Small intestine (tissue), 7 donors: ENCODE results near the gene BZW1. TPM values are rescaled to one million over a fixed set of nuclear protein-coding genes. Genes with fewer than 3 reads are reported as not detected.
A peak's percentile ranks its signal among the peaks of the same experiment; 100 is the strongest.

ENCODE experiments used
- DNase-seq, 2 donors: peaks; one replicate each; pipeline versions ENCODE4 v3.0.0 to v3.0.0-alpha.2; 2013
- FAIRE-seq: peaks from 2 replicates; lab custom pipeline; 2012; peaks lifted over from hg19 to GRCh38; lab: Jason Lieb, UNC
- H3K27ac ChIP-seq, 3 donors: one replicate each; pipeline ENCODE4 v1.5.1; 2013; ENCODE audit warnings: low read length in 2 of 3, mild to moderate bottlenecking in 2 of 3, control low read depth in 1 of 3, inconsistent platforms in 1 of 3, low read depth in 1 of 3, moderate library complexity in 1 of 3
- H3K27me3 ChIP-seq, 3 donors: one replicate each; pipeline ENCODE4 v1.6.1; 2013; ENCODE audit warnings: low read length in 3 of 3, inconsistent platforms in 1 of 3; ENCODE audit not compliant: control insufficient read depth in 3 of 3, insufficient read depth in 3 of 3
- H3K36me3 ChIP-seq, 3 donors: one replicate each; pipeline ENCODE4 v1.6.1; 2013; ENCODE audit warnings: low read length in 3 of 3, inconsistent platforms in 1 of 3, low read depth in 1 of 3, mild to moderate bottlenecking in 1 of 3, moderate library complexity in 1 of 3; ENCODE audit not compliant: control insufficient read depth in 3 of 3, insufficient read depth in 2 of 3
- H3K4me1 ChIP-seq, 3 donors: one replicate each; pipeline ENCODE4 v1.6.1; 2013; ENCODE audit warnings: low read length in 2 of 3, inconsistent platforms in 1 of 3, low read depth in 1 of 3, mild to moderate bottlenecking in 1 of 3, moderate library complexity in 1 of 3; ENCODE audit not compliant: control insufficient read depth in 3 of 3, insufficient read depth in 2 of 3
- H3K4me3 ChIP-seq, 3 donors: one replicate each; pipeline ENCODE4 v1.5.1; 2013; ENCODE audit warnings: low read length in 3 of 3, control low read depth in 1 of 3, inconsistent platforms in 1 of 3, low read depth in 1 of 3, mild to moderate bottlenecking in 1 of 3, moderate library complexity in 1 of 3
- H3K9me3 ChIP-seq, 2 donors: one replicate each; pipeline ENCODE4 v1.6.1; 2013; ENCODE audit warnings: low read depth in 1 of 2, low read length in 1 of 2; ENCODE audit not compliant: control insufficient read depth in 2 of 2, insufficient read depth in 1 of 2
- WGBS, 3 donors: extraction: QIAGEN DNeasy Blood & Tissue Kit; methylation state at CpG; one replicate each; pipeline ENCODE4 v1.1.7; 2013; 5-methylcytosine and 5-hydroxymethylcytosine counted together
- polyA plus RNA-seq, 4 donors: library from polyadenylated mRNA; stranded (reverse) in 3 of 4; unstranded in 1 of 4; fragments of 200-250 nt in 3 of 4; fragments of 120-200 nt in 1 of 4; gene quantifications; one replicate each; pipeline versions ENCODE4 v1.2.1 to v1.2.3, GENCODE V29; 2013
- donor health status: healthy with polysubstance abuse.
- donor health status: control.
- donor health status: control.
- donor health status: Bipolar disorder and iron deficiency.
- donor health status: healthy.

Gene BZW1
- polyA plus RNA-seq, 4 donors = 50.8 to 138 (median 73.8) TPM

DNA sequence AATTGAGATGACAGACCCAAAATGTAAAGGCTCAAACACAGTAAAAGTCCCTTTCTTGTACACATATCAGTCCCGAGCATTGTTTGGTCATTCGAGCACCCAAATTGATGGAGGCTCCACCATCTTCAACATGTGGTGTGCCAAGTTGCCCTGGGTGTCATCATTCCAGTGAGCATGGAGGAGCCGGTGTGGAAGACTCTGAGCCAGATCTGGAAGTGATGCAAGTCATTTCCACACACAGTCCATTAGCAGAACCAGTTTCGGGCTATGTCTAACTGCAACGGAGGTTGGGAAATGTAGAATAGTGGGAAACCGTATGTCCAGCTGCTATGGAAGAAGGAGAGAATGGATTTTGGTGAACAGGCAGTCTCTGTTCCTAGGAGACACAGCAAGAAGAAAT is 40.9 kb upstream of the BZW1 start:
- 87 to 94% (median 89%) methylated on average over 6 of the region's 6 CpGs for WGBS, 3 donors
- DNase-seq = no peak
- Histone ChIP-seq H3K4me3 (no peak overlapping the region), H3K27me3 (no peaks in the 10 kb centered on the region), H3K4me1 (peaks cover under 1 to 5% (median 2%) of the 10 kb centered on the region in 3 donors), H3K9me3 (peaks cover 0 to 4% of the 10 kb centered on the region in 2 donors), H3K27ac (no peak overlapping the region), H3K36me3 (no peaks in the 10 kb centered on the region)
- FAIRE-seq = no peak

DNA sequence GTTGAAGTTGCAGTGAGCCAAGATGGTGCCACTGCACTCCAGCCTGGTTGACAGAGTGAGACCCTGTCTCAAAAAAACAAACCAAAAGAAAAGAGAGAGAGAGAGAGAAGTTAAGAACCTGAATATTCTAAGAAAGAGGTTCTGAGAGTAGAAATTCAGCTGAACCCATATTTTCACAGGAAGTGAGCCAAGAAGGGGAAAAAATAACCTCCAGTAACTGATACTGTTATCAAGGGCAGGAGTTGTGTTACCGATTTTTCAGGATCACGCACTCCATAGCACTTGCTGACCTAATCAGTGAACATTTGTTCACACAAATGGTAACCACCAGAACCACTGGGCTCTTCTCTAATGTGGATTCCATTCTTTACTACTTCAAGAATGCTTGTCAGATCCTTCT is 39.1 kb upstream of the BZW1 start:
- no peak for FAIRE-seq
- 87 to 95% (median 89%) methylated on average over 2 of the region's 2 CpGs for WGBS, 3 donors

DNA sequence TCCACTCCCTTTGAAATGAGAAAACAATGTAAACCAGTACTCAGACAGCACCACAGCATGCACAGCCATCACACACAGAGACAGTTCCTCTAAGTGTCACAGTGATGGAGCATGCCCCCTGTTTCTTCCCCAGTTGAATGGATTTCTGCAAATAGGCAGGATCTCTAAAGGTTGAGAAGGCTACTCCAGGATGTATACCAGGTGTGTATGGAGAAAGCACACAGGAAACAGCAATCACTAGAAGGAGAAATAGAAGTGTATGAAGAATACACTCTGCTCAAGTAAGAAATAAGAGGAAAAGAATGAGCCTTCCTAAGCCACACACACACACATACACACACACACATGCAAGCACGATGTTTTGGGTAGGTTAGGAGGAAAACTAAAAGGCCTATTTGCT is 38.6 kb upstream of the BZW1 start:
- 79 to 93% (median 92%) methylated on average over 1 of the region's 1 CpG for WGBS, 3 donors
- peaks cover 0 to 4% (median 2%) of the 10 kb centered on the region in 3 donors for H3K4me1 ChIP-seq

More for the DNA sequence above, 39.1 kb upstream of the BZW1 start:
- Histone ChIP-seq H3K27me3 (no peaks in the 10 kb centered on the region), H3K4me1 (peaks cover 0 to under 1% (median under 1%) of the 10 kb centered on the region in 3 donors), H3K9me3 (peaks cover 0 to 4% of the 10 kb centered on the region in 2 donors), H3K27ac (no peak overlapping the region), H3K4me3 (no peak overlapping the region), H3K36me3 (no peaks in the 10 kb centered on the region)
- DNase-seq = no peak

DNA sequence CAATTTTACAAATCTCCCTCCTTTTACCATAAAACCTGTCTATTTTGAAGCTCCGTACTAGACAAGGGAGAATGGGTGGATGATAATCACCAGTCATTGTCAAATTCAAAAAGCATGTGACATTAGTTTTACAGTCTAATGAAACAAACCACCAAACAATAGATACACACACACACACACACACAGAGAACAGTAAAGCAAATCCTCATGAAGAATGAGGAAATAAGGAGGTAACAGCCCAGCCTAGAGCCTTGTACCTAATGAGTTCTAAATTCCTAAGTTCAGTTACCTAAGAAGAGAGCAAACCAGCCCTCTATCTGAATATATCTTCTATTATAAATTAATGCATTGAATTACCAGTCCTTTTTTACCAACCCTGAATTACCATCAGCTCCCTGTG is 36.8 kb upstream of the BZW1 start:
- Histone ChIP-seq H3K9me3 (peaks cover 0 to 4% of the 10 kb centered on the region in 2 donors), H3K4me3 (no peak overlapping the region), H3K4me1 (peaks cover 0 to 4% (median 2%) of the 10 kb centered on the region in 3 donors), H3K27ac (no peak overlapping the region), H3K36me3 (no peaks in the 10 kb centered on the region), H3K27me3 (no peaks in the 10 kb centered on the region)
- 94 to 97% (median 95%) methylated on average over 1 of the region's 1 CpG for WGBS, 3 donors
- FAIRE-seq (no peak), DNase-seq (no peak)

More for the DNA sequence above, 38.6 kb upstream of the BZW1 start:
- FAIRE-seq (no peak), DNase-seq (no peak)
- Histone ChIP-seq H3K4me3 (no peak overlapping the region), H3K27me3 (no peaks in the 10 kb centered on the region), H3K27ac (no peak overlapping the region), H3K9me3 (peaks cover 0 to 4% of the 10 kb centered on the region in 2 donors), H3K36me3 (no peaks in the 10 kb centered on the region)

DNA sequence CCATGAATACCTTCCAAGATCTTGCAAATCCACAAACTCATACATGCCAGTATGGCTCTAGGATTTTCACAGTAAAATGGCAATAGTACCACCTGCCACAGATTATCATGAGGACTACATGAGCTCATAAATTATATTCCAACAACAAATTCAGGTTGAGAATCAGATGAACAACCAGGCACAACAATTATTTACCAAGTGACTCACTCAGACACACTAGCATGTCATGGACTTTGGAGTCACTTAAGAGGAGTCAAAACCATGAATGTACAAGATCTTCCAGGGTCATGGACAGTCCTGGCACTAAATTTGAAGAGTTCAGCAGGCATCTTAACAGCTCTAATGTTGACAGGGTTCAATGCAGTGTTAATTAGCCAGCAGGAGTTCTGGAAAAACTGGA is 34.4 kb upstream of the BZW1 start:
- H3K27ac ChIP-seq = no peak overlapping the region
- H3K9me3 ChIP-seq = peaks cover 0 to 4% of the 10 kb centered on the region in 2 donors
- DNase-seq (peak; percentile 40 to 81), FAIRE-seq (no peak)
- H3K27me3 ChIP-seq = no peaks in the 10 kb centered on the region
- H3K4me3 ChIP-seq = no peak overlapping the region
- H3K36me3 ChIP-seq = no peaks in the 10 kb centered on the region
- peaks cover 0 to 4% (median 2%) of the 10 kb centered on the region in 3 donors for H3K4me1 ChIP-seq

DNA sequence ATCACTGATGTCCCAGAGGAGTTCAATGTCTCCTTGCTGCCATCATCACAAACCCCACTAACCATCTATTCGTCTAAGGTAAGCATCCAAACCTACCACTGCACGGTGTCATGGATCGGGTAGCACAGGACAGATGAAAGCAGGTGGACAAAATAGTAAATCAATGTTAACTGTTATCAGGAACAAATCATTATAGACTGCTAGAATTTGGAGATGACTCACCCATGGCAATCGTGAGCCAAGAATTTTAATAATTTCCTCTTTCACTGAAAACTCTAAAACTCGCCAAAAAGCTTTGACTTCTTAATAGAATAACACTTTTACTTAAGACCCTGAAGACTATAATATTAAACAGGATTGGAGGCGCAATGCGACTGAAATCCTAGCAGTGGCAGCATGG is 33.7 kb upstream of the BZW1 start:
- H3K27ac ChIP-seq = no peak overlapping the region
- no peaks in the 10 kb centered on the region for H3K36me3 ChIP-seq
- H3K4me3 ChIP-seq = no peak overlapping the region
- 51 to 68% (median 64%) methylated on average over 7 of the region's 7 CpGs for WGBS, 3 donors
- H3K9me3 ChIP-seq = peaks cover 0 to 2% of the 10 kb centered on the region in 2 donors
- DNase-seq = no peak
- peaks cover 0 to 4% (median 2%) of the 10 kb centered on the region in 3 donors for H3K4me1 ChIP-seq
- FAIRE-seq = no peak
- no peaks in the 10 kb centered on the region for H3K27me3 ChIP-seq

DNA sequence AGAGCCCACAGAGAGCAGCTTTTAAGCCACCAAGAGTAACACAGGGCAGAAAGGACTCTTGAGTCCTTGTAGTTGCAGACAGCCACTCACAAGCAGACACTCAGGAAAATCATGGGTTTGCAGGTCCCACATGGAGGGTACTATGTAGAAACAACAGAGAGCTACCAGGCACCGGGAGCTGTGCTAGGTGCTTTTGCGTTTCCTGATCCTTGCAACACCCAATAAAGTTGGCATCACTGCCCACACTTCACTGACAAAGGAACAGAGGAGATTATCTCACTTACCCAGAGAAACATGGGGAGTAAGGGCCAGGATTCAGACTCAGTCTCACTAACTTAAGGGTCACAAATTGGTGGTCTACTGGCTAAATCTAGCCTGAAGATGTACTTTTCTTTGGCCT is 32.5 kb upstream of the BZW1 start:
- Histone ChIP-seq H3K4me3 (no peak overlapping the region), H3K36me3 (no peaks in the 10 kb centered on the region), H3K27ac (no peak overlapping the region), H3K9me3 (no peaks in the 10 kb centered on the region), H3K4me1 (peaks cover 0 to 4% (median 2%) of the 10 kb centered on the region in 3 donors), H3K27me3 (no peaks in the 10 kb centered on the region)
- FAIRE-seq (no peak), DNase-seq (no peak)
- 88 to 93% (median 90%) methylated on average over 2 of the region's 2 CpGs for WGBS, 3 donors

DNA sequence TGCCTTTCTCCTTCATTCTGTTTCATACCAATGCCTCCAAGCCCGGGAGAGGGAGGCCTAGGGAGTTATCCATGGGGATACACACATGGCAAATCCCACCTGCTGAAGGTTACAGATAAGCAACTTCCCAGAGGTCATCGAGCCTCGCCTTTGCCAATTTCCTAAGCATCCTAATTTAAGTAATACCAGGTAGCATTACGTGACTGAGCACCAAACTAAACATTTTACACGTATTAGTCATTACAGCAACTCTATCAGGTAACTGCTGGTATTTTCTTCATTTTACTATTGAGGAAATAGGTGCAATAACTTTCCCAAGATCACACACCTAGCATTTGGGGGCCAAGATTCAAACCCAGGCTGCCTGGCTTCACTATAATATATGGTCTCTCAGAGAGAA is 30.1 kb upstream of the BZW1 start:
- DNase-seq = no peak
- Histone ChIP-seq H3K4me3 (no peak overlapping the region), H3K36me3 (no peaks in the 10 kb centered on the region), H3K9me3 (no peaks in the 10 kb centered on the region), H3K4me1 (peaks cover 0 to 4% (median 2%) of the 10 kb centered on the region in 3 donors), H3K27ac (no peak overlapping the region), H3K27me3 (no peaks in the 10 kb centered on the region)
- FAIRE-seq = no peak
- 62 to 73% (median 70%) methylated on average over 5 of the region's 5 CpGs for WGBS, 3 donors

DNA sequence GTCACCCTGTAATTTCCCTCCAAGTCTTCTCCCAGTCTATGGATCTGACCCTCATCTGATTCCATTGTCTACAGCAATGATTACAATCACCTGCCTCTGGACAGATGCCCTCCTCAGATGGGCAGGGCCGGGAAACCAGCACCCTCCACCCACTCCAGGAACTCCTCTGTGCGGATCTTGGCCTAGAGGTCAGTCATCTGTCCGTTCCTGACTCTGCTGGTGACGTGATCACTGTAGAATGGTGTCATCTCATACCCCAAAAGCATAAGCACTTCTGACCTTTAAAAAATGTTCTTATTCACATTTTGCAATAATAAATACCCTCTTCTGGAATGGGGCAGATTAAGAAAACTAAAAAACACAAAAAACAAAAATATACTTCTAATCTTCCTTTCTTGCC is 29.5 kb upstream of the BZW1 start:
- H3K36me3 ChIP-seq = no peaks in the 10 kb centered on the region
- no peaks in the 10 kb centered on the region for H3K9me3 ChIP-seq
- H3K27ac ChIP-seq = no peak overlapping the region
- DNase-seq (no peak), FAIRE-seq (no peak)
- H3K4me1 ChIP-seq = peaks cover 0 to 4% (median 2%) of the 10 kb centered on the region in 3 donors
- 65 to 73% (median 72%) methylated on average over 4 of the region's 4 CpGs for WGBS, 3 donors
- no peak overlapping the region for H3K4me3 ChIP-seq
- no peaks in the 10 kb centered on the region for H3K27me3 ChIP-seq
